ENCODE measurements around the gene HK3.

HK3 gene, protein sequence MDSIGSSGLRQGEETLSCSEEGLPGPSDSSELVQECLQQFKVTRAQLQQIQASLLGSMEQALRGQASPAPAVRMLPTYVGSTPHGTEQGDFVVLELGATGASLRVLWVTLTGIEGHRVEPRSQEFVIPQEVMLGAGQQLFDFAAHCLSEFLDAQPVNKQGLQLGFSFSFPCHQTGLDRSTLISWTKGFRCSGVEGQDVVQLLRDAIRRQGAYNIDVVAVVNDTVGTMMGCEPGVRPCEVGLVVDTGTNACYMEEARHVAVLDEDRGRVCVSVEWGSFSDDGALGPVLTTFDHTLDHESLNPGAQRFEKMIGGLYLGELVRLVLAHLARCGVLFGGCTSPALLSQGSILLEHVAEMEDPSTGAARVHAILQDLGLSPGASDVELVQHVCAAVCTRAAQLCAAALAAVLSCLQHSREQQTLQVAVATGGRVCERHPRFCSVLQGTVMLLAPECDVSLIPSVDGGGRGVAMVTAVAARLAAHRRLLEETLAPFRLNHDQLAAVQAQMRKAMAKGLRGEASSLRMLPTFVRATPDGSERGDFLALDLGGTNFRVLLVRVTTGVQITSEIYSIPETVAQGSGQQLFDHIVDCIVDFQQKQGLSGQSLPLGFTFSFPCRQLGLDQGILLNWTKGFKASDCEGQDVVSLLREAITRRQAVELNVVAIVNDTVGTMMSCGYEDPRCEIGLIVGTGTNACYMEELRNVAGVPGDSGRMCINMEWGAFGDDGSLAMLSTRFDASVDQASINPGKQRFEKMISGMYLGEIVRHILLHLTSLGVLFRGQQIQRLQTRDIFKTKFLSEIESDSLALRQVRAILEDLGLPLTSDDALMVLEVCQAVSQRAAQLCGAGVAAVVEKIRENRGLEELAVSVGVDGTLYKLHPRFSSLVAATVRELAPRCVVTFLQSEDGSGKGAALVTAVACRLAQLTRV

DNA sequence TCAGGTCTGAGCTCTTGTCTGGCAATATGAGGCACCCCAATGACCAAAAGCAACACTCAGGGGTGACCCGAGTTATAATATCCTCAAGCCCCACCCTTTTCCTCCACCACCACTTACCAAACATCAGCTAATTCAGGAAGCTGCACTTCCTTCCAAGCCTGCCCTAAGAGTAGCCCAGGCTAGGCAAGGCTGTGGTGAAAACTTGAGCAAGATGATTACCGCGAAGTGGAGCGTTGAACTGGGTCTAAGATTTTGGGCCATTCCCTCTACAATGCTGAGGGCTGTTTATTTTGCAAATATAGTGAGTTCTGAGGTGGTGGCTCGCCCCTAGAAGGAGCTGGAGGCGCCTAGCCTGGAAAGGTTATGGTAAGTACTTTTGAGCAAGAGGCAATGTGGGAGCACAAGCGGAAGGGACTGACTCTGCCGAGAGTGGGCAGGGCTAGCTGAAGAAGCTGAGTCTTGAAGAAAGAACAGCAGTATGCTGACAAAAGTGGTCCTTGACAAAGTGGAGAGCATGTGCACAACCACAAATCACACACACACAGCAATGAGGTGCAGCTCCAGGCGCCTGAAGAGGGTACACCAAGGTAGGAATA lies at the start of gene HK3:
TSS of gene HK3 (minus strand) at position 51 of the 596 bp plus-strand sequence. CDS start 3,187 bp downstream, outside the sequence.
- DNase-seq, result peak; percentile 11

DNA sequence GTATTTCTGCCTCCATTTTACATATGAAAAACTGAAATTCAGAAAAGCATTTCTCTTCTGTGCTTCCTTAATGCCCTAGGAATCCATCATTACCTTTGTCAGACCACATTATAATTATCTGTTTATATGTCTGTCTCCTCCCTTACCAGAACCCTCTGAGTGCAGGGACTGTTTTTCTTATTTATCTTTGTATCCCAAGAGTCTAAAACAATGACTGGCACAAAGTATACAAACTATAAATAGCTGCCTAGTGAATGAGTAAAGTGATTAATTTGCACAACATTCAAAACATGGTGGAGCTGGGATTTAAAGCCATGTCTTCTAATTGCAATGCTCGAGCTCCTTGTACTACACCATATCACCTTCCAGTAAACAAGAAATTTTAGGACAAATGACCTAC lies 49.3 kb upstream of the HK3 start:
- DNase-seq, result no peak

DNA sequence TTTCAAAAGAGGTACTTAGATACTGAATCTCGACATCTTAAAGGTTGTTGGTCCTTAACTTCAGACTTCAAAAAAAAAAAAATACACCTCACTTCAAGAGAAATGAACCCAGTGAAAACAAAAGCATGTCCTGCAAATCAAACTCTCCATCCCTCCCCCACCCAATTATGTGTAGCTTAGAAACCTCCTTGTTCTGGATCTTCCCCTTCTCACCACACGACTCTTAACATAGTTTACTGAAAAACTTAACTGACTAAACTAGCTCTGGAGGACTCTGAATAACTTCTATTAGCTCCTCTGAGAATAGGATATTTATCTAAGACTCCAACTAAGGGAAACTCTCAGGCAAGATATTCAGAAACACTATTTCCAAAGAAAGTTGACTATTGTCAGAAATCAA lies 48.7 kb upstream of the HK3 start:
- DNase-seq, result no peak

DNA sequence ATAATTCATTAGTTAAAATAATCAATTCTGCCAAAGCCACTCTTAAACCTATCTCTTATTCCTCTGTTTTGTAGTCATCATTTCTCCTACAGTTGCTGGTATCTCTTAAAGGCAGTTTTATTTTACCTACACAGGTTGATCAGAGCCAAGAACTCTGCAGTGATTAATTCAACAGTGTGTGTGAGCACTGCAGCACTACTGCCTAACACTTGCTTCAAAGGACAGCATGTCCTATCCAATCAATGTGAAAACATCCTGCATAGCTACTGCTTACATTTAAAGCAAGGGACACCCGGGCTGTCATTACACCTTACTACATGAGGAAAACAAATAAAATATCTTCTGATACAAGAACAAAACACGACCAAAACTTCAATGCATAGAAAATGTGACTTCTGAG lies 45.1 kb upstream of the HK3 start:
- no peak for DNase-seq

DNA sequence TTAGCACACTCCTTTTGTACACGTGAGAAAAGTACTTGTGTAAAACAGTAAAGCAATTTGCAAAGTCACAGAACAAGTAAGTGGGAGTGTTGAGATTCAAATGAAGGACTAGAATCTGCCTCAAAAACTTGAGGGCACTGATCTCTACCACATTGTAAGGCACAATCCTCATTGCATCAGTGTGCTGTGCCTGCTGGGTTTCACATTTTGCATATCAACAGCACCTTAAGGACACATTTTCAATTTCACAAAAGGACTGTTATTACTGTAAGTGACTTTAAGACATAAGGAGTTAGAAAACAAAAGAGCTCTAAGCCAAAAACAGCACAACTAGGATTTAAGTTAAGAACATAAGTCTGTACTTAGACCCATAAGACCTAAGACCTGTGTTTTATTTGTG lies 44.7 kb upstream of the HK3 start:
- DNase-seq, result peak; percentile 25

DNA sequence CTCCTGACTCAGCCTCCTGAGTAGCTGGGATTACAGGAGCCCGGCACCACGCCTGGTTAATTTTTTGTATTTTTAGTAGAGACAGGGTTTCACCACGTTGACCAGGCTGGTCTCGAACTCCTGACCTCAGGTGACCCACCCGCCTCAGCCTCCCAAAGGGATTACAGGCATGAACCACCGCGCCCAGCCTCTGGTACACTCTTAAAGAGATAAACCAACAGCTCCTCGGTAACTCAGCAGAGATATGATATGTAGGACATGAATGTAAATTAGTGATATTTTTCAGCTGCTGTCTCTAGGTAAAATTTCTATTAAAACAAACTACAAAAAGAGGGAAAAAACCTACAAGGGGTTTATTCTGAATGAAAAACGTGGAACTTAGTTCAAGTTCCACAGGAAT lies 42.8 kb upstream of the HK3 start:
- DNase-seq, result no peak

DNA sequence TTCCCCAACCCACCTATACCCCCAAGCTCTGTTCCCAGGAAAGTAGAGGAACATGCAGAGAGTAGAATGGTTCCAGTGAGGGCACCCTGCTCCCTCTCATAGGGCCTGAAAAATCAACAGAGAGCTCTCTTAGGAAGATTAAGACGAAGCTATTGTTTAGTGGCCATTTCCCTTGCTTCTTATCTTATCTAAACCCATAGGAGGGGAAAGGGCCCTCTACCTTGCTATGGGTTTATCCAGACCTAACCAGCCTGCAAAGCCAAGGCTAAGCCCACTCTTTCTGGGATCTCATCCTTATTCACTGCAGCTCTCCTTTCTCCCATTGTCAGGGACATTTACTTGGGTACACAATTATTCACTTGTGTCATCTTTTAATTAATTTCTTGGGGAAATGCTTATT lies 39.3 kb upstream of the HK3 start:
- no peak for DNase-seq

DNA sequence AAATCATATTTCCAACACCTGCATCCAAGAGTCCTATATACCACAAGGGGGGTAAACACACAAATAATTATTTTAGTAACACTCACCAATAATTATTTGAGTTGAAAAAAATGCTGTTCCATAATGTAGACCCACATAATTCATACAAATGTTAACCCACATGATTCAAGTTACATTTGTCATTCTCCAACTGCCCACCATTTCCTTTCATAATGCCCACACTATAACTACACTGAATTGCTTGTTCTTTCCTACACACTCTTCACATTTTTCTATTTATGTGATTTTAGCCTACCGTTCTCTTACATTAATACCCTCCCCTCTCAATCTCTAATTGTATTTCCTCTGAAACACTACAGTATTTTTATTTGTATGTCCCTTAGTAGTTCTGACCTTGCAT lies 35.9 kb upstream of the HK3 start:
- DNase-seq, result no peak

DNA sequence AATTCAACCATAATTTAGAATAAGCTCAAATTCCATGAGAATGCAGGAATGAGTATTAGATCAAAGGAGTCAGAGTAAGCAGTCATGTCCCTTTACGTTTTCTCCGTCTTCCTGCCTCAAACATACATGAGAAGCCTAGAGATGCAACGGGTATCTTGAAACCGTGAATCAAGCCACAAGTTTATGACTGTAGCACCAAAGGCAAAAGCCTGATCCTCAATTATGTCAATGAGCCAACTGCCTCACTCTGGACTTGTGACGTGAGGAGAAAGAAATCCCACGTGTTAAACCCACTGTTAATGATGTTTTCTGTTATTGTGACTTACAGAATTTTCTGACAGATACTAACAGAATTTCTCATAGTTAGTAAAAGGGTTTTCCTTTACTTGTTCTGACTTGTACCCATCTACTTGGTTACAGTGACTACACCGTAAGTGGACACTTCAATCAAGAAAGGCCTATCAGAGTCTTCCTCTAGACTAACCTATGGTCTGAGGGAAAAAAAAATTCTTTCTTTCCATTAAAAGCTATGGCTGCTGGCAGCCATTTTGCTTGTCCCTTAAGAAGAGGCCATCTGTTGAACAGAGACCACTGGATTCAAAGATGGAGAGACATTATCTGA lies 35.3 kb upstream of the HK3 start:
- peak; percentile 9 for DNase-seq

DNA sequence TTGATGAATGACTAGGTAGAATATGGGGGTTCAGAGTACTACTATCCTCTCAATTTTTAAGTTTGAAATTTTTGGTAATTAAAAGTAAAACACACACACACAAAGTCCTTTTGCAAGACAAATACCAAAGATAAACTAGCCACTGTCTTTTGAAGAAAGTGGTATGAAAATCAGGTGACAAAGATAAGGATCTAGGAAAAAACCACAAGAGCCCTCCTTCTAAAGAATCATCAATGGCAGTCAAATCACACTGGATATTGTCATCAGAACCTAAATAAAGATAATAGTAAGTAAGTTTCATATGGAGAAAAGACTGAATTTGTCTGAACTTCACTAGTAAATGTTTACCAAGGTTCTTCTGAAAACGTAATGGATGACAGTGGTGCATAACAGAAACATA lies 30.5 kb upstream of the HK3 start:
- no peak for DNase-seq

DNA sequence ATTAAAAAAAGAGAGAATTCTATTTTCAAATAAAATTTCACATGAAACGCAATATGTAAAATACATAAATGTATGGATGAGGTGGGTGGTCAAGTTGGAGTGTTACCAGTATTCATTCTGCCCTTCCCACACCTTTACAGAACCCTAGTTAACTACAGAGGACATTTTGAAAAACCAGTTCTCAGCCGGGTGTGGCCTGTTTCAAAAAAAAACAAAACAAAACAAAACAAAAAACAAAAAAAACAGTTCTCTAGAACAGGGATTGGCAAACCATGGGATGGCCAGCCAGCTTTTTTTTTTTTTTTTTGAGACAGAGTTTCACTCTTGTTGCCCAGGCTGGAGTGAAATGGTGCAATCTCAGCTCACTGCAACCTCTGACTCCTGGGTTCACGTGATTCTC lies 28.4 kb upstream of the HK3 start:
- no peak for DNase-seq

DNA sequence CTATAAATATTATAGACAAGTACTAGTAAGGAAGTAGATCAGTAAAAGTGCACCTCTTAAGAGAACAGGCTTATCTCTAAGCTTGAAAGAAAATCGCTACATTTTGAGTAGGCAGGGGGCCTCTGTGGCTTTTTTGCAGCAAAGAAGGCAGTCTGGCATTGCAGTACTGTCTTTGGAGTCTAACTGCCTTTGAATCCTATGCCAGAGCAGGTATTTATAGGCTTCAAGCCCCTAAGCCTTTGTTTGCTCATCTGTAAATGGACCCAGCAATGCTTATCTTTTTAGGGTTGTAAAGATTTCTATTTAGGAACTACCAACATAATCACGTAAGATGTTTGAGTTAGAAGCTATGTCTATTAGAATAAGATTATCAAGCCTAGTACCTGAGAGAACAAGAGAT lies 23.7 kb upstream of the HK3 start:
- no peak for DNase-seq

DNA sequence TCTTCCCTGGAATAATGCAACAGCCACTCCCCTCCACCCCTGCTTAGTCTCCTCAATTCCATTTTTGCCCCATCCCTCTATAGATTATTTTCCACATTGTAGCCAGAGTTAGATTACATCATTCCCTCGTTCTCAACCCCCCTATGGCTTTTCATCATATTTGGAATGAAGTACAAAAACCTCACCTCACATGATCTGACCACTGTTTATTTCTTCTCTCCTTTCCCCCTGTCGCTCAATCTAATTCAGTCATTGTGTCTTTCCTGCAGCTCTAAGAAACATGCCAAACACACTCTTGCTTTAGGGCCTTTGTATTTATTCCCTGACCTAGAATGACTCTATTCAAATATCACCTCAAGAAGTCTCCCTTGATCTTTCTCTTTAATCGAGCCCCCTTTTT lies 22.6 kb upstream of the HK3 start:
- DNase-seq, result no peak

DNA sequence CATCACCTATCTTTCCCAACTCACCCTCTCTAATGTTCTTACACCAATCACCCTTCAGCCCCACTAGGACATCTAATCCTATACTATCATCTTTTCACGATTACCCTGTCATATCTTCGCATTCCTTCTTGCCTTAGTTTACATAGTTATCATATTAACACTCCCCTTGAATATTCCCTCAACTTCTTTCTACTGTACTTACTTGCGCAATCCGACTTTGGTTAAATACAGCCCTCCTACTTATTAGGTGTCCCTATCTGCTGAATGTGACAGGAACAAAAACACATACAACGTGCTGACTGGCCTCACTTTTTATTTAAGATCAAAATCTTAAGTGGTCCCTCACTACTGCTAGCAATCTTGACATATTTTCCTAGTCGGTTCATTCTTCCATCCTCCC lies 19.5 kb upstream of the HK3 start:
- no peak for DNase-seq

DNA sequence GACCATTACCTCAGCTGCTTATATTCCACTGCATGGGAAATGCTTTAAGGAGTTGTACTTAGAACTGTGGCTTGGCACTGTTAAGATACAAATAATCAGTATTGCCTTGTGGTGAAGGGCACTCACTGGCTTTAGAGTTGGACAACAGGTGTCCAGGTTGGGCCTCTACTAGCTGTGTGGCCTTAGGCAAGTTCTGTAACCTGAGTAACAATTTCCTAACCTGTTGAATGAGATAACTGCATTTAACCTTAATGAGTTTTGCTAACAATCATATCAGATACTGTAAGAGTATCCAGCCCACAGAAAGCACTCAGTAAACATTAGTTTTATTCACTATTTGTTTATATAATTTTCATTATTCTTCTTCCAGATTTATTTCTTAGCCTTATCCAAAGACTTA lies 17.2 kb upstream of the HK3 start:
- no peak for DNase-seq

DNA sequence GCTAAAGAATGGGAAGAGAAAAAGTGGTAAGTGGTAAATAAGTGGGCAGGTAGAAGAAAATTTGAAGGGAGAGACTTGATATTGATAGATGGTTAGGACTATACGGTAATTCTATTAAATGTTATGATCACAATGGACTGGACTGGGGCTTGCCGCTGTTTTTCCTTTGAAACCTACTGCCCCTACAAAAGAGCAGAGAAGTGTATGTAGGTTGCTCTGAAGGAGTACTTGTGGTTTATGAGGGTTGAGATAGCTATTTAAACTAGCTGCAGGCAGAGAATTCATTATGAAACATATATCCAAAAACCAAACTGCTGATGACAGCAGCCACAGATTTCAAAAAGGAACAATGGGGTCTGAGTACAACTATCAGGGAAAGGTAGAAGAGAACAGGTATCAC lies 16.8 kb upstream of the HK3 start:
- DNase-seq, result no peak

DNA sequence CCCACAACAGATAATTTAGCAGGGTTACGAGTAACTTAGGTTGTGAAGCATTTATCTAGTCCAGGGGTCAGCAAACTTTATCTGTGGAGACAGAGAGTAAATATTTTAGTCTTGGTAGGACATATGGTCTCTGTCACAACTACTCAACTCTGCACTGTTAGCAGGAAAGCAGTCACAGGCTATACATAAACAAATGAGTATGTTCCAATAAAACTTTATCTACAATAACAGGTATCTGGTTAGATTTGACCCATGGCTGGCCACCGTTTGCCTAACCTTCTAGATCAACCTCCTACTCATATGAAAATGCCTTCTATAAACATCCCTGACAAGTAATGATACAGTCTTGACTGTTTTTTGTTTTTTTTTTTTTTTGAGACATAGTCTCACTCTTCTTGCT lies 13.0 kb upstream of the HK3 start:
- DNase-seq, result no peak

DNA sequence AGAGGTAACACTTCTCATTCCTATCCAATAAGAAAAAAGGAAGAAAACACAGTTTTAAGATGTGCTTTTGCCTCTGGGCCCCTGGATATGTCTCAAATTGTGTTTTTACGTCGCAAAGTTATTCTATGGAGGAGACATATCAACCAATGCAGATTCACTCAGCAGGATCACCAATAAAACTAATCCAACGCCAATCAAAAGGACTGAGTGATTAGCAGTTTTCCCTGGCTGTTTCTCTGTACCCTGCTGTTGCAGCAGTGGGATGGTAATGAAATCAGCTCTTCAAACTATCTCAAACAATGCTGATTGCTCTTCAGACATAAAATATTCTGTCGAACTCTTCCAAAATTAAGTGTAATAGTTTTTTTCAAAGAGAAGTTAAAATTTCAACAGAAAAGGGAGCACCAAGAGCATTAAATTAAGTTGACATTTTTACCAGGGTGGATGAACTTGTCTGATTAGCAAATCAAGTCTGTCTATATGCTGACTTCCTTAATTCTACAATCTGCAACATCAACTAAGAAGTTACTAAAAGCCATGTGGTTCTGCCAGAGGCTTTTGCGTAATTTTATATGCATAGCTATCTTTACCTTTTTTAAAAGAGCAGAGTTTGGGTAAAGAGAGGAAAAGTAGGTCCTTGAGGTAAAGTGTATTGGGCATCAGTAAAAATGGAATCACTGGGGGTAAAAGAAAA lies 9.7 kb upstream of the HK3 start:
- no peak for DNase-seq

DNA sequence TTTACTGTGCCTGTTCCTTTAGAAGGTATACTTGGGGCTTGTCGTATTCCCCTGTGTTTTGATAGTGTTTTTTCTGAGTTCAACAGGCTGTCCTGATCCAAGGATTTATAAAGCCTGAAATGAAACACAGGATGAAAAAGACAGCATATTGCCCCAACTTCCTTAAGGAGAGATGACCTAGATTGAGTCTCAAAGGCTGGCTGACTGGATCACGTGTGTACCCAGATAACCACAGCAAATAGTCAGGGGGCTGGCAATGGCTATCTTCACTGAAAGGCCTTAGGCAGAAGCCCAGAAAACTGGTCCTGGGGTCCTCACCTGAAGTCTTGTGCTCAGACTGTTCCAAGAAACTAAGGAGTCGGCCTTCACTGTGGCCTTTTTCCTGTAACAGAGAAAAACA lies 7.7 kb upstream of the HK3 start:
- no peak for DNase-seq

DNA sequence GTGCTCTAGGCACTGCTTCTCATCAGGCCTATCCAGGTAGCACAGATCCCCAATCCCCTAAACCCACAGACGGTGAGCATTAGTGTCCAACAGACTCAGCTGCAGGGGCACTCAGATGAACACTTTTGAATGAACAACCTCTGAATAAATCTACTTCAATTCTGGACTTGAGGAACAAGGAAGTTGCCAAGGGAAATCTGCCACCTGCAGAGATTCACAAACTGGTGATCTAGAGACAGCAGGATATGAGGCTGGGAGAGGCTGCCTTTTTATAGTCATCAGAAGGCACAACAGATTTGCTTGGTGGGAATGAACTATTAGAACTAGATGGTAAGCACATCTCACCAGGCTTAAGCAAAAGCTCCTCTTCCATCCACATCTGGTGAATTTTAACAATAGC lies 7.0 kb upstream of the HK3 start:
- no peak for DNase-seq

DNA sequence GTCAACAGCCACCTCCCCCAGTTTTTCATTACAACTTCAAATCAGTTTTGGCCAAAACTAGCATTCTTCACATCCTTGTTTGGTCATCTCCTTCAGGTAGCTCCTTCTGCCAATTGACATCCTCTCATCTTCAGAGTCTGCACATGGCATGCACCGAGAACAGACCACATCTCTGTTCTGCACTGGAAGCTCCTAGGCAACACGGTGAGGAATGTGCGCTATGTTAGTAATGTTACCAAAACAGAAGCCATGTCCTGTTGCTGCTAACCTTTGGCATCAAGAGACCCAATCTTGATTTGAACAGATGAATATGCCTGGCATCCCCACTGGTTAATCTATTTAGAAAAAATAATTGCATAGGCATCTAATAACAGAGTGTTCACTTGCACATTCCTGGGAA lies 5.1 kb upstream of the HK3 start:
- DNase-seq, result no peak

DNA sequence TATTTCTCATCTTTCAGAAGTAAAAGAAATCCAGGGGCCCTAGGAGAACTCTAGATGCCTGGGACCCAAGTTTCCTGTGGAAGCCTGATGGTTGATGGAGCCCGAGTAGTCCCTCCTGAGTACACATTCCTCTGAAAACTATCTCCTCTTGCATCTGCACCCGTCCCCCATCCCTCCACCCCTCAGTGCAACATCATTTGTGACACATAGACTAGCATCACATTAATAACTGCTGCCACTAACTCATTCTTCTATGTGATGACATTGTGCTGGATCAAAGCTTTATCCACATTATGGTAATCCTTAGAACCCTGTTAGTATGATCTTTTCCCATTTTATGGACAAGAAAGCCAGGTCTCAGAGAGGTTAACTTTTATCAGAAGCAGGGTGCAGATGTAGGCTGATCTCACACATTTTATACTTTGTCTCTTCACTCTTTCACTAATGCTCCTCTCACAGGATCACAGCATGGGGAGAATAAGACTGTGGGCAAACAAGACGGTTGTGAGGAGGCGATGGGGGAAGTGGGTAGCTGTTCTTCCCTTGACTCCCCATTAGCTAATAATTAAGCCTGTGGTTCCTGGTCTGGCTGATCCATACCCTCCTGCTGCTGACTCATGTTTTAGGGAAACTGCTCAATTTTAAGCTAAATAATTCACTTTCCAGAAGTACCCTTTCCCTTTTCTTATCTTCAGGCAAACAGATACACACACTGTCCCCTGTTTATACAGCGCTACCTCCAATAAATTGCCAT lies 3.9 kb upstream of the HK3 start:
- no peak for DNase-seq
